HG03457 (cell line): Measurements from ENCODE around the gene CCDC70.
A peak's percentile ranks its signal among the peaks of the same experiment; 100 is the strongest.
"Not testable (repeated sequence)": the region's sequence is repeated elsewhere in the genome, so short reads cannot be mapped to it uniquely, and the experiment has no call there.

ENCODE experiments used
- ATAC-seq: cut with Tn5 transposase; IDR thresholded peaks from one replicate; pipeline ENCODE4 v1.9.1; 2021; ENCODE audit warnings: moderate number of reproducible peaks; ENCODE audit not compliant: unreplicated experiment

The CCDC70 gene

DNA sequence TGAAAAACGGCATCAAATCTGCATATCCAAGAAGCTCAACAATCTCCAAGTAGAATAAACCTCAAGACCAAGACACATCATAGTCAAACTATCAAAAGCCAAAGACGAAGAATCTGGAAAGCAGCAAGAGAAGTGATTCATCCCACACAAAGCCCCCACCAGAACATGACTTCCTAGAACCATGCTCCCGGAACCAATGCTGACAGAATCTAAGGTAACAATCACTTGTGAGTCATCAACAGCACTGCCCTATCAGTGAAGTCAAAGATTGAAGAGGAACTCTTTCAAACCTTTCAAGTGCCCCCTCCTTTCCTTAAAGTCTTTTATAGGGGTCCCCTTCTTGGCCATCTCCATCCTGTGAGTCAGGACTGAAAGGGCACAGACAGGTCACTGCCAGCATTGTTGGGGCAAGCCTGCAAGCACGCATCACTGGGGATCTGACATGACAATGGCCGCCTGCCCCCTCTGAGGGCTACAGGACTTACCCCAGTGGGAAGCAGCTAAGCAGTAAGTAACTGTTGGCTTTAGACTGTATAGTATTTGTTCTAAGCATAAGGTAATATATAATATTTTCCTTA is at the start of gene CCDC70:
Gene CCDC70 (plus strand): TSS at position 247 of the 578 bp plus-strand sequence. CDS start 3,443 bp downstream, outside the sequence.
- no peak for ATAC-seq

DNA sequence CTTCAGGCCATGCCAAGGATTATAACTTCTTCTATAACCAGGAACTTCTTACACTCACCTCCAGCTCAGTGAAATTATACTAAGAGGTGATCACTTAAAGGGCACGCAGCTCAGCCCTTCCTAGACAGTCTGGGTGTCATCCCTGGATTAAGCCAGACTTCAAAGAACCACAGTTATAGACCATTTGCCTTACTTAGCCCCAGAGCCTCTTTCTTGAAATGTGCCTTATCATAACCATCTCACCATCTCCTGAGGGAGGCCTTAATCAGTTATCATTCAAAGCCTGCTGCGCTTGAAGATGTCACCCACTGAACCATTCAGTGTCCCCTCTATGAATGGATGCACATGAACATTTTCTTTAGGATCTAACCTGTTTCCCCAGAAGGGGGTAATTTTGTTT is 47.7 kb upstream of the CCDC70 start:
- ATAC-seq = no peak

GRCh38 chr13:51814825-51815650 is 46.7 kb upstream of the CCDC70 start:
- peak; percentile 51 for ATAC-seq

DNA sequence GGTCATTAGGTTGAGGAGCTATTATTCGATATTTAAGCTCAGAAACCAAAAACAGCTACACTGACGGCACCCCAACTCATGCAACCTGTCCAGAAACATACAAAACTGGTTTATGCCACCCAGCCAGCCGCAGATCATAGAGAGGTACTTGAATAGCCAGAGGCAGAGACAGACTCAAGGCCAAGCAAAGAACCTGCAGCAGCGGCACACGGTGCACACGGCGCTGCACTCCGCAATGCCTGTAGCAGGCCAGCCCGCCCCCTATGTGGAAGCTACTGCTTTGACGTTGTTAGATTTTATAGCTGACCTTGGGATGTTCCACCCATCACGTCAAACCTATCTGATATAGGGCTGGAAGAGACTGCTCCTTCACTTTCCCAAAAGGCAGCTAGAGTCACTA is 45.9 kb upstream of the CCDC70 start:
- ATAC-seq = no peak

GRCh38 chr13:51816604-51817249 is 45.0 kb upstream of the CCDC70 start:
- no peak for ATAC-seq

- ATAC-seq = no peak
Measured at GRCh38 chr13:51817717-51818116, 44.1 kb upstream of the CCDC70 start.

GRCh38 chr13:51818276-51818675 is 43.5 kb upstream of the CCDC70 start:
- no peak for ATAC-seq

GRCh38 chr13:51818781-51819511 is 42.8 kb upstream of the CCDC70 start:
- ATAC-seq = no peak

DNA sequence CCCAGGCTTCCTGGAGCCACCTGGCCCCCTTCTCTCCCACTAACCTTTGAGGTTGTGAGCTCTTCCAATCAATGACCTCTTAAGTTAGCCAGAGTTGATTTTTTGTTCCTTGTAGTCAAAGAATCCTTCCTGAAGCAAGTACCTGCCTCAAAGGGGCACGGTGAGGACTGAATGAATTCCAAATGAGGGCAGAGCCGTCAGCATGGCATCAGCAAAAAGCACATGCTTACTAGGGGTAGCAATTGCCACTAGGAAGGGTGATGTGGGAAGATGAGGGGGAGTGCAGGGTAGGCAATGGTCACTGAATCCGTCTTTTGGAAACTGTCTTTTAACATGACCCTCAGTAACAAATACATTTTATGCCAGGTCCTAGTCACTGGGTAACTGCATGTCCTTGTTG is 42.2 kb upstream of the CCDC70 start:
- ATAC-seq = no peak

DNA sequence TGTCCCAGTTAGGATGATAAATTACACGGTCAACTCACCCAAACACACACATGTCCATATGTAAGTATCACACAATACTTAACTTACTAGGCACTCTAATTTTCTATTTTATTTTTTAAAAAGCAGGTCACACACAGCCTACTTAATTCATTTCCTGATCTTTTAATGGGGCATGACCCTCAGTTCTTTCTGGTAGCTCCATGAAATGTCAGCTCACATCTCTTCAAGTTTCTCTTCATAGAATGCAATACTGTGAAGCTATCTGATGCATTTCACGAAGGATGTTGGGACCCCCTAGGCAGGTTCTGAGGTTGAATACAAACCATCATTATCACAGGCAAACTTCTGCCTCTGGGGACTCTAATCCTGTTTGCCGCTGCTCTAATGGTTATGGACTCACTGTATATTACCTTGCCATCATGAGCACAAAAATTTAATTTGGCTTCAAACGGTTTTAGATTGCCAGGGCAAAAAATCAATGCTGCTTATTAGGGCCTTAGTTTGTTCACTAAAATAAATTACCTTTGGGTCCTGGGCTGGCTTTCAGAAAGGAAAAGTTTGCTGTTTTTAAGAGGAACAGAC is 41.7 kb upstream of the CCDC70 start:
- ATAC-seq = no peak

- ATAC-seq = no peak
Measured at GRCh38 chr13:51821606-51822005, 40.2 kb upstream of the CCDC70 start.

- ATAC-seq = no peak
Measured at GRCh38 chr13:51822106-51822815, 39.5 kb upstream of the CCDC70 start.

DNA sequence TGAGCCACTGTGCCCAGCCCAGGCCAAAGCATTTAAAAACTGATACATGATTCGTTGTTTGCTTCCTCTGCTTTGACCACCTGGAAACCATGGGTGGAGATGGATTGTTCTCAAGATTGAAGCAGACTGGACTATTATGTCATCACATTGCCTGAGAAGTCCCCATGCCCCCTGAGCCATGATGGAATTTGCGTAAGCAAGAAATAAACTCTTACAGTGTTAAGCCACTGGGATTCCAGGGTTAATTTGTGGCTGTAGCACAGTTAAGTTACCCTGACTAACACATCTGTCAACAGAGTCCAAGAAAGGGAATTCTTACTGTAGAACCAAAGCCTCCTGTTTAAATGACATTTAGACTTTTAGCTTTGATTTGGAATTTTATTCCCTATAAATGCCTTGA is 38.4 kb upstream of the CCDC70 start:
- no peak for ATAC-seq

DNA sequence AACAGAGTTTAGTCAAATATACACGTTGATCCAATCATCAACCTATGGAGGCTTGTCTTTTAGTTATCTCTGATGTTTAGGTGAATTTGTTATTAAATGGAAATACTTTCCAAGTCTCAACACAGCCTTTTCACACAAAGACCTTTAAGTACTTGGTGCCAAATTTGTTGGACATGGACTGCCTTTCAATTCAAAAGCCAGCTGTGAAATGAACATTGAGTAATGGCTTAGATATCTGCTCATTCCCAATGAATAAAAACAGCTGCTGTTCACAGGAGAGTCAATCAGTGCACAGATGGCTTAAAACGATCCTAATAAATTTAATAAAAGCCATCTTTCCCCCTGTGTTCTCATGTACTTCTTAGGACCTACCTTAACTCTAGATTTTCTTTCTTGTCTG is 37.9 kb upstream of the CCDC70 start:
- ATAC-seq = no peak

- ATAC-seq = not testable (repeated sequence)
Measured at GRCh38 chr13:51824712-51825111, 37.1 kb upstream of the CCDC70 start.

DNA sequence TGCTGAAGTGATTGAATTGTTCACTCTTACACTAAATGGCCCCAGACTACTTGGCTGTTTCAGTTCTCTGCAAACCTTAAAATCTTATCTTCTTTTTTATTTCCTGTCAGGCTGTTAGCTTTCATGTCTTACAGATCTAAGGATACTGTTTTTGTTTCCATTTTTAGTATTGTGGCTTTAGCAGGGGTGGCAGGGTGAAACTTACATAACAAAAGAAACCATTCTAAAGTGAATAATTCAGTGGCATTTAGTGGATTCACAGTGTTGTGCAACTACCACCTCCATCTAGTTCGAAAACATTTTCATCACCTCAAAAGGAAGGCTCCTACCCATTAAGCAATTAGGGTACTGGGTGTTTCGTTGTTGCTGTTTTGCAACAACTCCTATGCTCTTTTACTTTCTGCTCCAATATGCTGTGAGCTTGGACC is 36.6 kb upstream of the CCDC70 start:
- ATAC-seq = no peak

DNA sequence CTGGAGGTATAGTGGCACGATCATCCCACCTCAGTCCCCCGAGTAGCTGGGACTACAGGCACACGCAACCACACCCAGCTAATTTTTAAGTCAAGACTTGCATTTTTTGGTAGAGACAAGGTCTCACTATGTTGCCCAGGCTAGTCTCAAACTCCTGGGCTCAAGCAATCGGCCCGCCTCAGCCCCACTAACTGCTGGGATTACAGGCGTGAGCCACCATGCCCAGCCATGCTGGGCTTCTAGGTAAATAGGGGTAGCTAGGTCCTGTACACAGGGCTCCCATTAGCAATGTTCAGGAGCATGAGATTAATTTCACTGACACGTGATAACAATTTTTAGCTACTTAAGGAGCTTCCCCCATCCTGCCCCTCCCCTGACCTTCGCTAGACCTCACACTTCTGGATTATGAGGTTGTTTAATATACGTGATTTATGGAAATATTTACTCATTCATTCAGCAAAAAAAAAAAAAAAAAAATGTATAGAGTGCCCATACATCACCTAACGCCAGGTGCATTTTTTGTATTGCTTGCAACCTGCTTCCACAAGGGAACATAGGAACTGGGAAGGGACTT is 36.0 kb upstream of the CCDC70 start:
- ATAC-seq = no peak

DNA sequence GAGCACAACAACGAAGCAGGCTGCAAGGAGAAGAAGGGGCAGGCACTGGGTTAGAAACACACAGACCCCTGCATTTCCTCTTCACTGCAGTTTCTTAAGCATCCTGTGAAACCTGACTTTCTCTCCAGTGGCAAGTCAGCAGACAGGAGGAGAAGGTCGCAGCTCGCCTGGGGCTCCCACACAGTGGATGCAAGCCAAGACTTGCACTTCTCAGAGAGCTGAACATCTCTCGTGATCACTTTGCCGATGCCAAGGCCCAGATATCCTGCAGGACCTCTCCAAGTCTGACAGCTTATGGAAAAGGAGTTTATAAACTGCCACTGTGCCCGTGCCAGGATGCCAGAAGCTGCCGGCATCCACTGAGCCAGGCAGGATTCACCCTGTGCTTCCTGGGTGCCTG is 35.2 kb upstream of the CCDC70 start:
- ATAC-seq = no peak

- no peak for ATAC-seq
Measured at GRCh38 chr13:51827254-51827653, 34.5 kb upstream of the CCDC70 start.
